ENCODE results near the gene SRCAP.

- TF ChIP-seq CTCF (IDR thresholded peaks at IDR 0.05; ENCODE audit: low read length) (no peak), EZH2 (optimal IDR thresholded peaks at IDR 0.05; ENCODE audit: low read depth, low read length) (no peak)
Measured at GRCh38 chr16:30758988-30759491, 60.1 kb downstream of the SRCAP start.

Data from MM.1S (cell line).